Natural killer cell (primary cell): ENCODE data around the gene SPRED2. TPM values are rescaled to one million over a fixed set of nuclear protein-coding genes. Genes with fewer than 3 reads are reported as not detected.

ENCODE experiments used
- ATAC-seq, 3 donors: fragments of 150-1000 bp in 2 of 3; fragments of 200-7000 bp in 1 of 3; cut with Tn5 transposase; 1 replicate in 1 of 3; 2 replicates in 2 of 3; pipeline ENCODE4 v1.10.0; 2021; ENCODE audit warnings: mild to moderate bottlenecking in 2 of 3, moderate library complexity in 2 of 3
- DNase-seq, 2 donors: peaks; one replicate each; pipeline versions ENCODE4 v3.0.0 to v3.0.0-alpha.2; 2013 to 2021; ENCODE audit warnings: mixed read lengths in 1 of 2
- H3K27ac ChIP-seq: one replicate; pipeline ENCODE4 v1.5.1; 2013; ENCODE audit warnings: mild to moderate bottlenecking, low read length
- H3K27me3 ChIP-seq: one replicate; pipeline ENCODE4 v1.6.1; 2013; ENCODE audit warnings: low read length; ENCODE audit not compliant: control insufficient read depth, insufficient read depth
- H3K36me3 ChIP-seq: one replicate; pipeline ENCODE4 v1.6.1; 2013; ENCODE audit warnings: low read length; ENCODE audit not compliant: control insufficient read depth, insufficient read depth
- H3K4me1 ChIP-seq: one replicate; pipeline ENCODE4 v1.6.1; 2013; ENCODE audit warnings: low read length; ENCODE audit not compliant: control insufficient read depth, insufficient read depth
- H3K4me3 ChIP-seq: one replicate; pipeline ENCODE4 v1.5.1; 2013; ENCODE audit warnings: low read length
- H3K9me3 ChIP-seq: one replicate; pipeline ENCODE4 v1.6.1; 2013; ENCODE audit warnings: low read length; ENCODE audit not compliant: control insufficient read depth, insufficient read depth
- H3K27ac Mint-ChIP-seq, 2 donors: one replicate each; pipeline ENCODE4 v1.8.0; 2022; ENCODE audit warnings: mild to moderate bottlenecking in 2 of 2, mixed read lengths in 2 of 2, moderate library complexity in 1 of 2
- H3K27me3 Mint-ChIP-seq, 2 donors: one replicate each; pipeline ENCODE4 v1.8.0; 2022; ENCODE audit warnings: low read depth in 2 of 2, mixed read lengths in 2 of 2
- H3K36me3 Mint-ChIP-seq: one replicate; pipeline ENCODE4 v1.8.0; 2022; ENCODE audit warnings: mixed read lengths
- H3K4me1 Mint-ChIP-seq, 2 donors: one replicate each; pipeline ENCODE4 v1.8.0; 2022; ENCODE audit warnings: mixed read lengths in 2 of 2
- H3K4me3 Mint-ChIP-seq: one replicate; pipeline ENCODE4 v1.8.0; 2022; ENCODE audit warnings: mild to moderate bottlenecking, moderate library complexity, mixed read lengths
- H3K9me3 Mint-ChIP-seq, 2 donors: one replicate each; pipeline ENCODE4 v1.8.0; 2022; ENCODE audit warnings: mixed read lengths in 2 of 2
- WGBS: methylation state at CpG from one replicate; pipeline ENCODE4 v1.1.7; 2013; ENCODE audit warnings: missing lambda C conversion rate; ENCODE audit not compliant: insufficient coverage; 5-methylcytosine and 5-hydroxymethylcytosine counted together
- intact Hi-C: fragments of 100-400 bp; cut with micrococcal nuclease; formaldehyde crosslinking; loops from one replicate; pipeline ENCODE4 v1.14.2; 2022
- total RNA-seq, 4 donors: library from RNA; stranded (reverse); fragments of 120-200 nt in 1 of 4; gene quantifications; one replicate each; pipeline versions ENCODE4 v1.2.3 to v1.2.4, GENCODE V29; 2013 to 2022
- TF ChIP-seq, protein P1 (sequence below): fragments of 200-600 bp; IDR thresholded peaks from one replicate; pipeline ENCODE4 v1.8.0; 2022; ENCODE audit warnings: antibody characterized with exemption

Gene SPRED2
- total RNA-seq, 3 donors from 2014 or later (not counting 1 experiment from before 2014, with no cell fraction given): 3.8 to 8.6 (median 8.3) TPM

- Histone ChIP-seq H3K27ac (no peak overlapping the region), H3K36me3 (no peaks in the 10 kb centered on the region), H3K9me3 (no peaks in the 10 kb centered on the region), H3K27me3 (no peaks in the 10 kb centered on the region), H3K4me3 (no peak overlapping the region), H3K4me1 (peaks cover 4% of the 10 kb centered on the region)
- Mint-ChIP-seq H3K9me3 (peaks cover 0 to 3% of the 10 kb centered on the region in 2 donors), H3K36me3 (no peaks in the 10 kb centered on the region), H3K27me3 (no peaks in the 10 kb centered on the region), H3K4me3 (no peak overlapping the region), H3K4me1 (peaks cover 11 to 14% of the 10 kb centered on the region in 2 donors), H3K27ac (no peak overlapping the region)
- ATAC-seq: no peak
- intact Hi-C loops: no loop called here
- no peak for DNase-seq
- 98% methylated on average over 3 of the region's 3 CpGs for WGBS
- TF ChIP-seq, protein P1, sequence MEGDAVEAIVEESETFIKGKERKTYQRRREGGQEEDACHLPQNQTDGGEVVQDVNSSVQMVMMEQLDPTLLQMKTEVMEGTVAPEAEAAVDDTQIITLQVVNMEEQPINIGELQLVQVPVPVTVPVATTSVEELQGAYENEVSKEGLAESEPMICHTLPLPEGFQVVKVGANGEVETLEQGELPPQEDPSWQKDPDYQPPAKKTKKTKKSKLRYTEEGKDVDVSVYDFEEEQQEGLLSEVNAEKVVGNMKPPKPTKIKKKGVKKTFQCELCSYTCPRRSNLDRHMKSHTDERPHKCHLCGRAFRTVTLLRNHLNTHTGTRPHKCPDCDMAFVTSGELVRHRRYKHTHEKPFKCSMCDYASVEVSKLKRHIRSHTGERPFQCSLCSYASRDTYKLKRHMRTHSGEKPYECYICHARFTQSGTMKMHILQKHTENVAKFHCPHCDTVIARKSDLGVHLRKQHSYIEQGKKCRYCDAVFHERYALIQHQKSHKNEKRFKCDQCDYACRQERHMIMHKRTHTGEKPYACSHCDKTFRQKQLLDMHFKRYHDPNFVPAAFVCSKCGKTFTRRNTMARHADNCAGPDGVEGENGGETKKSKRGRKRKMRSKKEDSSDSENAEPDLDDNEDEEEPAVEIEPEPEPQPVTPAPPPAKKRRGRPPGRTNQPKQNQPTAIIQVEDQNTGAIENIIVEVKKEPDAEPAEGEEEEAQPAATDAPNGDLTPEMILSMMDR: no peak
These were observed 8.0 kb downstream of the SPRED2 start for GRCh38 chr2:65424391-65424790.

GRCh38 chr2:65421432-65421748, 11.0 kb downstream of the SPRED2 start:
- Mint-ChIP-seq H3K9me3 (peaks cover 0 to 3% of the 10 kb centered on the region in 2 donors), H3K27ac (no peak overlapping the region), H3K27me3 (no peaks in the 10 kb centered on the region), H3K36me3 (no peaks in the 10 kb centered on the region), H3K4me3 (no peak overlapping the region), H3K4me1 (peaks cover 23 to 34% of the 10 kb centered on the region in 2 donors)
- H3K4me3 ChIP-seq: no peak overlapping the region
- H3K27me3 ChIP-seq: no peaks in the 10 kb centered on the region
- WGBS: 89% methylated on average over 1 of the region's 1 CpG
- H3K36me3 ChIP-seq: no peaks in the 10 kb centered on the region
- ATAC-seq (no peak), DNase-seq (no peak)
- TF ChIP-seq, protein P1: no peak
- no peak overlapping the region for H3K27ac ChIP-seq
- H3K4me1 ChIP-seq: peaks cover 14% of the 10 kb centered on the region
- no peaks in the 10 kb centered on the region for H3K9me3 ChIP-seq
- intact Hi-C loops: no loop called here

DNA sequence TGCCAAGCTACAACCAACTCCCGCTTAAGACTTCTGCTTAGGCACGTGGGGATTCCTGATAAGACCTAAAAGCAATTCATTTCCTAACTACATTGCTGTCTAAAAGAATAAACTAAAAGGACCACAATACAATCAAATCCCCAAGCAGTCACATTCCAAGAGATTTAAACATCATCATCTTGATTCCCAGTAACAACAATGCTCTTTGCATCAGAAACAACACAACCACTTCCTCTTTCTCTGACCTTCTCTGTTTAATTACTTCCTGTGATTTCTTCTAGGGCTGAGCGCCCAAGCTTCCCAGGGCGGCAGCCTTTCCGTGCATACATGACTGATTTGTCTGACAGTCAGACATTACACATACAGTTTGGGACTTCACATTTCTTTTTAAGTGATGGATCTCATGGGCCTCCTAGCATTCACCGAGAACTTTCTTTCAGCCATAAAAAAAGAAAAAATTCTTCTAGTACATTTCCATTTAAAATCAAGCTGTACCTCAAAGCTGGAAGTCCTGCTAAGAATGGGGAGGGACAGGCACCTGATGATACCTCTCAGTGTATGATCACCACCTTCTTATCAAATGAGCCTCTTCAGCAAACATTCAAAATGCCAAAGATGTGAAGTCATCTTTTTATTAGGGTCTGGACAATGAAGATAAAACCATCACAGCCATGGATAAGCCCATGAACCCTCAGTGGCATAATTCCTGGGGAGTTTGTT, 11.5 kb downstream of the SPRED2 start:
- H3K4me1 Mint-ChIP-seq: peaks cover 23 to 40% of the 10 kb centered on the region in 2 donors
- H3K4me1 ChIP-seq: peaks cover 18% of the 10 kb centered on the region
- H3K36me3 ChIP-seq: no peaks in the 10 kb centered on the region
- no peaks in the 10 kb centered on the region for H3K36me3 Mint-ChIP-seq
- TF ChIP-seq, protein P1: no peak
- WGBS: 21% methylated on average over 6 of the region's 6 CpGs
- peak; percentile 49 to 68 (median 64) for ATAC-seq
- no peak overlapping the region for H3K4me3 ChIP-seq
- DNase-seq: peak in 1 of 2 donors; percentile 19
- H3K9me3 ChIP-seq: no peaks in the 10 kb centered on the region
- intact Hi-C loops: no loop called here
- peak overlapping the region; percentile 10 to 47 for H3K27ac Mint-ChIP-seq
- H3K27ac ChIP-seq: no peak overlapping the region
- H3K9me3 Mint-ChIP-seq: peaks cover 0 to 3% of the 10 kb centered on the region in 2 donors
- no peaks in the 10 kb centered on the region for H3K27me3 Mint-ChIP-seq
- peak overlapping the region; percentile 81 for H3K4me3 Mint-ChIP-seq
- H3K27me3 ChIP-seq: no peaks in the 10 kb centered on the region
